ENCODE measurements around the gene COLEC11.
"Not testable (repeated sequence)": the region's sequence is repeated elsewhere in the genome, so short reads cannot be mapped to it uniquely, and the experiment has no call there.

COLEC11 gene

GRCh38 chr2:3575534-3576262 lies 19.2 kb upstream of the COLEC11 start:
- H3K27ac Mint-ChIP-seq = peak overlapping the region; percentile 99
- no peaks in the 10 kb centered on the region for H3K9me3 Mint-ChIP-seq
- H3K36me3 Mint-ChIP-seq (ENCODE audit: low read depth) = peaks cover 56% of the 10 kb centered on the region
- peak overlapping the region; percentile 99 for H3K4me3 Mint-ChIP-seq
- DNase-seq = no peak
- peaks cover 45% of the 10 kb centered on the region for H3K4me1 Mint-ChIP-seq (ENCODE audit: low read depth)
- no peaks in the 10 kb centered on the region for H3K27me3 Mint-ChIP-seq

GRCh38 chr2:3576263-3576630 lies 18.7 kb upstream of the COLEC11 start:
- H3K27ac Mint-ChIP-seq = peak overlapping the region; percentile 99
- H3K36me3 Mint-ChIP-seq (ENCODE audit: low read depth) = peaks cover 61% of the 10 kb centered on the region
- H3K4me3 Mint-ChIP-seq = peak overlapping the region; percentile 99
- not testable (repeated sequence) for H3K9me3 Mint-ChIP-seq, H3K27me3 Mint-ChIP-seq, DNase-seq
- H3K4me1 Mint-ChIP-seq (ENCODE audit: low read depth) = peaks cover 48% of the 10 kb centered on the region

- Mint-ChIP-seq H3K4me3 (peak overlapping the region; percentile 99), H3K27me3 (no peaks in the 10 kb centered on the region), H3K9me3 (no peaks in the 10 kb centered on the region), H3K27ac (peak overlapping the region; percentile 99), H3K36me3 (ENCODE audit: low read depth) (peaks cover 88% of the 10 kb centered on the region), H3K4me1 (ENCODE audit: low read depth) (peaks cover 55% of the 10 kb centered on the region)
- DNase-seq = no peak
Observed at GRCh38 chr2:3578987-3579386, 15.9 kb upstream of the COLEC11 start.

GRCh38 chr2:3580449-3580848 lies 14.5 kb upstream of the COLEC11 start:
- Mint-ChIP-seq H3K4me1 (ENCODE audit: low read depth) (peaks cover 52% of the 10 kb centered on the region), H3K27me3 (no peaks in the 10 kb centered on the region), H3K9me3 (no peaks in the 10 kb centered on the region), H3K27ac (peak overlapping the region; percentile 99), H3K4me3 (peak overlapping the region; percentile 26), H3K36me3 (ENCODE audit: low read depth) (peaks cover 97% of the 10 kb centered on the region)
- DNase-seq = no peak

GRCh38 chr2:3581367-3582262 lies 13.3 kb upstream of the COLEC11 start:
- Mint-ChIP-seq H3K27ac (peak overlapping the region; percentile 99), H3K27me3 (no peaks in the 10 kb centered on the region), H3K4me1 (ENCODE audit: low read depth) (peaks cover 47% of the 10 kb centered on the region), H3K4me3 (no peak overlapping the region), H3K9me3 (no peaks in the 10 kb centered on the region), H3K36me3 (ENCODE audit: low read depth) (peaks cover 95% of the 10 kb centered on the region)
- no peak for DNase-seq

- Mint-ChIP-seq H3K27ac (peak overlapping the region; percentile 55), H3K27me3 (no peaks in the 10 kb centered on the region), H3K4me1 (ENCODE audit: low read depth) (peaks cover 26% of the 10 kb centered on the region), H3K4me3 (no peak overlapping the region), H3K9me3 (no peaks in the 10 kb centered on the region), H3K36me3 (ENCODE audit: low read depth) (peaks cover 70% of the 10 kb centered on the region)
- DNase-seq = no peak
Observed at GRCh38 chr2:3584076-3584475, 10.8 kb upstream of the COLEC11 start.

GRCh38 chr2:3584608-3585260 lies 10.2 kb upstream of the COLEC11 start:
- H3K27me3 Mint-ChIP-seq = no peaks in the 10 kb centered on the region
- H3K9me3 Mint-ChIP-seq = no peaks in the 10 kb centered on the region
- peak overlapping the region; percentile 55 for H3K27ac Mint-ChIP-seq
- no peak overlapping the region for H3K4me3 Mint-ChIP-seq
- DNase-seq = no peak
- peaks cover 66% of the 10 kb centered on the region for H3K36me3 Mint-ChIP-seq (ENCODE audit: low read depth)
- peaks cover 20% of the 10 kb centered on the region for H3K4me1 Mint-ChIP-seq (ENCODE audit: low read depth)

GRCh38 chr2:3585261-3586109 lies 9.4 kb upstream of the COLEC11 start:
- Mint-ChIP-seq H3K9me3 (no peaks in the 10 kb centered on the region), H3K4me3 (no peak overlapping the region), H3K27me3 (no peaks in the 10 kb centered on the region), H3K36me3 (ENCODE audit: low read depth) (peaks cover 58% of the 10 kb centered on the region), H3K27ac (peak overlapping the region; percentile 52), H3K4me1 (ENCODE audit: low read depth) (peaks cover 12% of the 10 kb centered on the region)
- no peak for DNase-seq

- no peak overlapping the region for H3K27ac Mint-ChIP-seq
- no peaks in the 10 kb centered on the region for H3K27me3 Mint-ChIP-seq
- no peak overlapping the region for H3K4me3 Mint-ChIP-seq
- peaks cover 8% of the 10 kb centered on the region for H3K4me1 Mint-ChIP-seq (ENCODE audit: low read depth)
- DNase-seq = no peak
- H3K36me3 Mint-ChIP-seq (ENCODE audit: low read depth) = peaks cover 51% of the 10 kb centered on the region
- H3K9me3 Mint-ChIP-seq = no peaks in the 10 kb centered on the region
Observed at GRCh38 chr2:3586220-3586619, 8.7 kb upstream of the COLEC11 start.

- H3K36me3 Mint-ChIP-seq (ENCODE audit: low read depth) = peaks cover 43% of the 10 kb centered on the region
- no peaks in the 10 kb centered on the region for H3K27me3 Mint-ChIP-seq
- H3K4me1 Mint-ChIP-seq (ENCODE audit: low read depth) = peaks cover 1% of the 10 kb centered on the region
- H3K4me3 Mint-ChIP-seq = no peak overlapping the region
- no peaks in the 10 kb centered on the region for H3K9me3 Mint-ChIP-seq
- H3K27ac Mint-ChIP-seq = no peak overlapping the region
- no peak for DNase-seq
Observed at GRCh38 chr2:3587021-3587420, 7.9 kb upstream of the COLEC11 start.

GRCh38 chr2:3587432-3587831 lies 7.5 kb upstream of the COLEC11 start:
- H3K4me1 Mint-ChIP-seq (ENCODE audit: low read depth) = peaks cover 1% of the 10 kb centered on the region
- no peak overlapping the region for H3K4me3 Mint-ChIP-seq
- DNase-seq = no peak
- no peak overlapping the region for H3K27ac Mint-ChIP-seq
- H3K9me3 Mint-ChIP-seq = no peaks in the 10 kb centered on the region
- peaks cover 39% of the 10 kb centered on the region for H3K36me3 Mint-ChIP-seq (ENCODE audit: low read depth)
- H3K27me3 Mint-ChIP-seq = no peaks in the 10 kb centered on the region

- no peak overlapping the region for H3K4me3 Mint-ChIP-seq
- H3K36me3 Mint-ChIP-seq (ENCODE audit: low read depth) = peaks cover 38% of the 10 kb centered on the region
- no peaks in the 10 kb centered on the region for H3K27me3 Mint-ChIP-seq
- H3K27ac Mint-ChIP-seq = no peak overlapping the region
- peaks cover 1% of the 10 kb centered on the region for H3K4me1 Mint-ChIP-seq (ENCODE audit: low read depth)
- no peak for DNase-seq
- H3K9me3 Mint-ChIP-seq = no peaks in the 10 kb centered on the region
Observed at GRCh38 chr2:3588084-3588483, 6.8 kb upstream of the COLEC11 start.

GRCh38 chr2:3589086-3589485 lies 5.8 kb upstream of the COLEC11 start:
- Mint-ChIP-seq H3K4me3 (no peak overlapping the region), H3K4me1 (ENCODE audit: low read depth) (no peaks in the 10 kb centered on the region), H3K27ac (no peak overlapping the region), H3K9me3 (no peaks in the 10 kb centered on the region), H3K36me3 (ENCODE audit: low read depth) (peaks cover 28% of the 10 kb centered on the region), H3K27me3 (no peaks in the 10 kb centered on the region)
- no peak for DNase-seq

- Mint-ChIP-seq H3K36me3 (ENCODE audit: low read depth) (peaks cover 5% of the 10 kb centered on the region), H3K9me3 (no peaks in the 10 kb centered on the region), H3K4me3 (no peak overlapping the region), H3K27ac (peak overlapping the region; percentile 4), H3K4me1 (ENCODE audit: low read depth) (peaks cover 19% of the 10 kb centered on the region), H3K27me3 (peaks cover 3% of the 10 kb centered on the region)
- no peak for DNase-seq
Observed at GRCh38 chr2:3595404-3595803, 492 bp downstream of the COLEC11 start.

Measured in activated T-cell treated with anti-CD3 and anti-CD28 coated beads, Interleukin-2, amount 50 U/mL, for 24 hours (primary cell).